Right lobe of liver (tissue), 5 donors: ENCODE measurements around the gene SLC17A3. TPM values are rescaled to one million over a fixed set of nuclear protein-coding genes. Genes with fewer than 3 reads are reported as not detected.

ENCODE experiments used
- total RNA-seq, 6 experiments: library from RNA; depleted of rRNA in 2 of 6; stranded (reverse); fragments of >200 nt in 2 of 6; fragmentation: NEBNext Ultra II Directional in 3 of 6; extraction: Animal tissue kit (Norgen Biotek cat#: 25700) in 3 of 6; gene quantifications; one replicate each; pipeline versions ENCODE4 v1.1.0 to v1.2.4, GENCODE V29; 2016 to 2023
- donor health status: DM: no; HTN: no; CAD: no.
- donor health status: DM: no; HTN: no; CAD: no.
- donor health status: DM: no; HTN: yes; CAD: no.
- donor health status: DM: no; HTN: yes; CAD: no.

Gene SLC17A3
- total RNA-seq, 6 experiments from 2014 or later: 9.5 to 31.4 (median 20.8) TPM

Other genes with a start within 250 kb of the SLC17A3 start
- 1 to 10 TPM in 3 of 6 experiments, under 1 TPM in 3; 0.74 to 2.2 (median 0.99) TPM for gene SCGN, start 222.0 kb downstream of the SLC17A3 start, total RNA-seq
- gene SLC17A4, start 119.5 kb downstream of the SLC17A3 start, total RNA-seq: 10 to 100 TPM in 4 of 6 experiments, 1 to 10 TPM in 2; 6.8 to 23.7 (median 19.5) TPM
- 10 to 100 TPM; 10.5 to 22.8 (median 14.5) TPM for gene SLC17A1, start 42.2 kb downstream of the SLC17A3 start, total RNA-seq
- 10 to 100 TPM; 23.3 to 40.7 (median 33.4) TPM for gene SLC17A2, start 56.4 kb upstream of the SLC17A3 start, total RNA-seq
- 1 to 10 TPM; 3.1 to 7.2 (median 4.5) TPM for gene TRIM38, start 88.6 kb upstream of the SLC17A3 start, total RNA-seq
- 10 to 100 TPM in 5 of 6 experiments, 1 to 10 TPM in 1; 8.9 to 20.7 (median 15.8) TPM for gene HFE, start 213.2 kb upstream of the SLC17A3 start, total RNA-seq